GM21786 (cell line): ENCODE results near the gene FBXO7.

Source experiments
- ATAC-seq: cut with Tn5 transposase; IDR thresholded peaks from one replicate; pipeline ENCODE4 v1.9.1; 2021; ENCODE audit not compliant: unreplicated experiment

Gene FBXO7

DNA sequence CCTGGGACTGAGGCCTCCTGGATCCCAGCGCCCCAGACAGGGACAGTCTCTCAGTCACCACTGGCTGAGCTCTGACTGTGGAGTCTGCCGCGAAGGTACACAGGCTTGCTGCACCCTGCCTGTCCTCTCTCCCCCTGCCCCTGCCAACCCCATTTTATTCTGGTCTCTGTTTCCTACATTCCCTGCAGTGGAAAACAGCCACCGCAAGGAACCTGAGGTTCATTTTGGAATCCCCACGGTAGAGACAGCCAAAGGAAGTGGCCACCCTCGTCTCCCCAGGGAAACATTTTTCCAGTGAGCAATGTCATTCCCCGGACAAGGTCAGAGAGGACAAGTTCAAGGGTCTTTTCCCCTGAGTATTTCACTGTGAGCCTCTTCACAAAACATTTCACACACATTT, 56.6 kb downstream of the FBXO7 start:
- no peak for ATAC-seq

DNA sequence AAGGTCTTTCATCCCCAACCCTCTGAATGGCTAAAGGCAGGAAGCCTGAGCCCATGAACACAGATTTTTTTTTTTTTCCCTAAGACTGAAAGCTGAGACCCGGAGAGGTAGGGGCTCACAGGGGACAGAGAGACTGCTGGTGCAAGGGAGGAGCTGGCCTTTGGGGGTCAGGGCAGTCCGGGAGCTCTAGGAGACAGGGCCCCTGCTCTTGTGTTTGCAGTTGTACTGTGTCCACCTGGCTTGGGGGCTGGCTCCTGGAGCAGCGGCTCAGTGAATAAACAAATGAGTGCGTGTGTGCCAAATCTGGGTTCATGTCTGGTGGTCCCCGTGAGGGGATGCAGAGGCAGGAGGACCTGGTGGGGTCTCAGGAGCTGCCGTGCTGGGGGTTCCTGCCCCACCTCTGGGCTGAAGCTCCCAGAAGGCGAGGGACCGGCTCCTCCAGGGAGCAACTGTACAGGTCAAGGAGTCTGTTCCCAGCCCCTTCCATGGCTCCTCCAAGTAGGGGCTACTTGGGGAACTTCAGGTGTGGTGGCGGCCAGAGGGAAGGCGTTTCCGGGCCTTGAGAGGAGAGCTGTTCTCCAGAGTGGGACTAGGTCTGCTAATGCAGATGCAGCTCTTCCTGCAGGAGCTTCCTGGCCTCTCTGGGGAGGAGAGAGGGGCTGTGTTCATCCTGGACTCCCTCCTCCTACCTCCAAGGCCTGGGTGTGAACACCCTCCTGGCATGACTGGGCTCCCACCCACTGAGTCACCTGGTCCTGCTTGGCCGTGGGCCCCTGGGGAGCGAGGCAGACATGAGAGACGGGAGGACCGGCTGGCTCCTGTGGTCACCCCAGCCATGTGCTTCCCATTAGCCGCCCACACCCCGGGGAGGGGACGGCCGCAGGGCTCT, 57.6 kb downstream of the FBXO7 start:
- ATAC-seq: no peak

GRCh38 chr22:32532820-32533128, 58.2 kb downstream of the FBXO7 start:
- no peak for ATAC-seq

DNA sequence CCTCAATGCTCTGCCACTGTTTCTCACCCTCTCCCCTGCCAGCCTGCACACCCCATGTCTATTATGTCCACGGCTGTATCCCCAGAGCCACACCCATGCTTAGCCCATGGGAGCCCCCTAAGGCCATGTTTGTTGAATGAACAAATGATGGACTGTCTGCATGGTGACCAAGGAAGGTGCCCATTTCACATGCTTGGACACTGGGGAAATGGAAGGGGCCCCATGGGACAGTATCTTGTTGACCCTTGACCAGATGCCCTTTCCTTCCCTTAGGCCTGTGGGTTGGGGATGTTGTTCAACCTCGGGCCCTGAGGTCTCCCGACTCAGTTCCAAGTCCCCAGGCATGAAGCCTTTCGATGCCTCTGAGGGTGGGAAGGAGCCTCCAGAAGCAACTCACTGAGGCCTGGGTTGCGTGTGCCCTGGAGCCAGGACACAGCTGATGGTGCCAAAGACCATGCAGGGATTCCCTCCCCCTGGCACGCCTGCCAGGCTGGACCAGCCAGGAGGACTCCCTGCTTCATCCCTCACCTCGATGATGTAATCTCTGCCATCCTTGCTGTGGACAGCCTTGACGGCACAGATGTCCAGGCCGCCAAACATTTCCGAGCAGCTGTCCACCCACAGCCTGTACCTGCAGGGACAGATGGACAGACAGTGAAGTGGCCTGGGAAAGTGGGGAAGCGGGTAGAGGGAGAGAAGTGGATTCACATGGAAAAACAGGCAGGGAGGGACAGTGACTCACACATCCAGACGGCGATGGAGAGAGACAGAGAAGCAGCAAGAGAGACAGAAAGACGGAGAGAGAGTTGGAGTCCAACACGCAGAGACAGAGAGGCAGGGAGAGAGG, 58.9 kb downstream of the FBXO7 start:
- no peak for ATAC-seq

DNA sequence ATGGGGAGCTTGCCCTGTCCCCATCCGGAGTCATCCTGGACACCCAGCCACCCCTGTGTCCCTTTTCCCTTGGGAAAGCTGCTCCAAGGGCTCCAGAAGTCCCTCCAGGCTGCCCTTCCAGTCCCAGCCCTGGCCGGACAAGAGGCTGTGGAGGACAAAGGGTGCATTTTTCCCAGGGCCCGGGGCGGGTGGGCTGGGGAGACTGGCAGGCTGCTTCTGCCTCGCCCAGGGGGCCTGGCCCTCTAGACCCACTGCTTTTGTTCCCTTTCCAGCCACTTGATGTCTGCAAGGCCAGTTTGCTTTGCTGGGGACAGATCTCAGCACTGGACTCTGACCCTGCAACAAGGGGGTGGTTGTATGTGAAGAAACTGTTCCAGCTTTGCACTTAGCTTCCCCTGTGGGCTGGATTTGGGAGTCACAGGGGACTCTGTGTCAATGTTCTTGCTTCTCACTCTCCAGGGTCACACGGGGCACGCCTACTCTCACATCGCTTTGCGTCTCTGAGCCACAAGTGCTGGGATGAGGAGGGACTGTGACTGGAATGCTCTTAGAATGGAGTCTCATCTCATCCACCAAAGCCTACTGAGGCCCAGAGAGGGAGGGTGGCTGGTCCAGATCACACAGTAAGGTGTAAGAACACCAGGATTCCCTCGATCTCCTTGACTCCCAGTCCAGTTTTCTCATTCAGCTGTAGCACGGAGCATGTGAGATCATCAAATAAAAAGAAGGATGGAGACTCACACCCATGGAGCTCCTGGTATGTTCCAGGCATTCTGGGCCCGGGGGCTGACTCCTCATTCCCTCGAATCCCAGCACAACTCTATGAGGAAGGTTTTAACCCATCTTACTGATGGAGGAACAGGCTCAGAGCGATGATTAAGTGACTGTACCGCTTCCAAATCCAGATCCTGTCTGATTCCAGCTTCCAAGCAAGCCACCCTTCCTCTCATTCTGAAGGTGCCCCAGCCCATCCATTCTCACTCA, 59.9 kb downstream of the FBXO7 start:
- ATAC-seq: no peak

- no peak for ATAC-seq
These were observed 61.0 kb downstream of the FBXO7 start for GRCh38 chr22:32535531-32536190.

DNA sequence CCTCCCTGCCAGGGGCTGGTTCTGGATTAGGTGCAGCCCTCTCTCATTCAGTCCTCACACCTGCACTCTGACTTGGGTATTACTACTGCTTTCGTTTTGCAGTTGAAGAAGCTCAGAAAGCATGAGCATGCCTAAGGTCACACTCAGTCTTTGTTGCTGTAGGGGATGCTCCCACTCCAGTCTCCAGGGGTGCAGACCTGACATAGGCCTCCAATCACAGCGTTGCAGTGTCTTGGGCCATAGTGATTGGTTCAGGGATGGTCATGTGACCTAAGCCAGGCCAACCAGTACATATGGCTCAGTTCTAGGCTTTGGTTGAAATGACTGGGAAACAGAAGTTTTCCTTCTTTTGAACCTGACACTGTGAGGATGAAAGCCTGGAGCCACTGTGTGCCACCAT, 61.7 kb downstream of the FBXO7 start:
- no peak for ATAC-seq

GRCh38 chr22:32538521-32538920, 63.9 kb downstream of the FBXO7 start:
- ATAC-seq: no peak

GRCh38 chr22:32539631-32540421, 65.2 kb downstream of the FBXO7 start:
- no peak for ATAC-seq

DNA sequence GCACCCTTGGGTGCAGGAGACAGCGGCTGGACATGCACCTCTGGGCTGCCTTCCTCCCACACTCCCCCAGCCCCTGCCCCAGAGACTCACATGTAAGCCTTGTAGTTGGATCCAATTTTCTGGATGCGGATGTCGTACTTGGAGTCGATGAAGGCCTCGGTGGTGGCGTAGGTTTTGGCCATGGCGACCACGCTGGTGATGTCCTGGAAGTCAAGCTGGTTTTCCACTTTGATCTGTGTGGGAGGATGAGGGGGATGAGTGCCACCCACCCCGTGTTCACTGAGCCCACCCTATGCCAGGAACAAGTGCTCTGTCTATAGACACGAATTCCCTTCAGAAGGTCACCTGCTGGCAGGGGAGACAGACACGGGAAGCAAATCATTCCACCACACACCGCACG, 66.9 kb downstream of the FBXO7 start:
- no peak for ATAC-seq

DNA sequence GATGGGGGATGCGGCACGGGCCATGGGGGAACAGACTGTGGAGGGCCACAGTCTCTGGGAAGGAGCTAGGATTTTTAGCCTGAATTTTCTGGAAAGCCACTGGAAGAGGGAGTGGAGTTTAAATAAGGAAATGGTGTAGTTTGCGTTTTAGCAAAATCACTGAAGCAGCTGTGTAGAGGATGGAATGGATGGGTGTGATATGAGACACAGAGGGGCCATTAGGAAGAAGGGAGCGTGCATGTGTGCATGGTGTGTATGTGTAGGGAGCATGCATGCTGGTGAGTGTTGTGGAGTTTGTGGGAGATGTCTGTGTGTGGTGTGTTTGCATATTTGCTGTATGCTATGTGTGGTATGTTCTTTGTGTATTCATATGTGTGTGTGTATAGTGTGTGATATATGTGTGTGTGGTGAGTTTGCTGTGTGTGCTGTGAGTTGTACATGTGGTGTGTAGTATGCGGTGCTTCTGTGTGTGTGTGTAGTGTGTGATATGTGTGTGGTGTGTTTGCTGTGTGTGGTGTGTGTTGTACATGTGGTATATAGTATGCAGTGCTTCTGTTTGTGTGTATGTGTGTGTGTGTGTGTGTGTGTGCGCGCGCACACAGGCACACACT, 67.6 kb downstream of the FBXO7 start:
- no peak for ATAC-seq

DNA sequence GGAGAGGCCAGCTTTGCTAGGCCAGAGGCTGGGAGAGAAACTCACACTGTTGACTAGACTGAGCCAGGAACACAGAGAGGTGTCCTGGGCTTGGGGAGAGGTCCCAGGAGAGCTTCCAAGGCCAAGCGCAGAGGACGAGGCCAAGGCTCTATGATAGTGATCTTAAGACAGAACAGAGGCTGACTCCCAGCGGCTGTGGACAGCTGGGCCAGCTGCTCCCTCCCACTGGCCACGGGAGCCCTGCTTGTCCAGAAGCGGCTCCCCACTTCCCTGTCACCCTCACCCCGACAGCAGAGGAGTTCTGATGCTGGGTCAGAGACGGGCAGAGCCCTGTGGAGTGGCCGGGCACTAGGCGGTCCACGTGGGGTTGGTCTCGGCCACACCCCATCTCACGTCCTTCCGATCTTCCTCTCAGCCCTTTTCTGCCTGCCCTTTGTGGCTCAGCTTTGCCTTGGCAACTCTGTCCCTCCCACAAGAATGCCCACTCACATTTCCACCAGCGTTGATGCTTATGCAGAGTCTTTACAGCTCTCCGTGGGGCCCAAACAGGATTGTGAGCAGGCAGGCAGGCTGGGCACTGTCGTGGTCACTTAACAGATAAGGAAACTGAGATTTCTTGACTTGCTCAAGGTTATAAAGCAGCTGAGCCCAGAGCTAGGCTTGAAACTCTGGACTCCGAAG, 68.2 kb downstream of the FBXO7 start:
- ATAC-seq: no peak

- ATAC-seq: no peak
These were observed 70.4 kb downstream of the FBXO7 start for GRCh38 chr22:32544953-32545558.

DNA sequence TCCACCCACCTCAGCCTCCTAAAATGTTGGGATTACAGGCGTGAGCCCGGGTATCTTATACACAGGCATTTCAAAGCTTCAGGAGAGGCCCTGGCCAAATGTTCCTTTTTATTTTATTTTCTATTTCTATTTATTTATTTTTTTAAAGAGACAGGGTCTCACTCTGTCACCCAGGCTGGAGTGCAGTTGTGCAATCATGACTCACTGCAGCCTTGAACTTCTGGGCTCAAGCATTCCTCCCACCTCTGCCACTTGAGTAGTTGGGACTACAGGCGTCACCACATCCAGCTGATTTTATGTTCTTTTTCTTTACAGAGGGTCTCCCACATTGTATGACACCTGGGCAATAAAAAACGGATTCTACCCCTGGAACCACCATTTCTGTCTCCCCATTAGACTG, 71.2 kb downstream of the FBXO7 start:
- ATAC-seq: no peak

- ATAC-seq: no peak
These were observed 71.9 kb downstream of the FBXO7 start for GRCh38 chr22:32546496-32546895.

DNA sequence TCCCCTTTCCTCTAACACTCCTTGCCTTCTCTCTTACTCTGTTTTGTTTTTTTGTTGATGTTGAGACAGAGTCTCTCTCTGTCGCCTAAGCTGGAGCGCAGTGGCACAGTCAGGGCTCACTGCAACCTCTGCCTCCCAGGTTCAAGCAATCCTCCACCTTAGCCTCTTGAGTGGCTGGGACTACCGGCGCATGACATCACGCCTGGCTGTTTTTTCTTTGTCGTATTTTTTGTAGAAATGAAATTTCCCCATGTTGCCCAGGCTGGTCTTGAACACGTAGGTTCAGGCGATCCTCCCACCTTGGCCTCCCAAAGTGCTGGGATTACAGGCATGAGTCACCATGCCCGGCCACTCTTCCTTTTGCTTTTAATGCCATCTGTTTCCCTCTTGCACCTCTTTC, 72.3 kb downstream of the FBXO7 start:
- no peak for ATAC-seq

DNA sequence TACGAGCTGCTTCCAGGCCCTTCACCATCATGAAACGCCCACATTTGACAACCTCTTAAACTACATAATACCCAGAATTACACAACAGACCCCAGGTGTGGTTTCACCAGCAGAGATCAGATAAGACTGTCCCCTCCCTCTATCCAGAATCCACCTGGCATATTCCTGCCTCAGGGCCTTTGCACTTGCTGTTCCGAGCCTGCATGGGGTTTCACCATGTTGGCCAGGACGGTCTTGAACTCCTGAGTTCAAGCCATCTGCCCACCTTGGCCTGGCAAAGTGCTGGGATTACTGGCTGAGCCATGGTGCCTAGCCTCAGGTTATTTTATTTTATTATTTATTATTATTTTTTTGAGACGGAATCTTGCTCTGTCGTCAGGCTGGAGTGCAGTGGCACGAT, 73.4 kb downstream of the FBXO7 start:
- ATAC-seq: no peak
